Subcutaneous adipose tissue (tissue), 4 donors: ENCODE results near the gene KBTBD12. TPM values are rescaled to one million over a fixed set of nuclear protein-coding genes. Genes with fewer than 3 reads are reported as not detected.

ENCODE experiments used
- total RNA-seq, 4 donors: library from RNA; depleted of rRNA; stranded (reverse); fragments of >200 nt; gene quantifications; one replicate each; pipeline ENCODE4 v1.1.0, GENCODE V29; 2016
- TF ChIP-seq, protein P1 (sequence below): fragments of 450-650 bp; IDR thresholded peaks from one replicate; pipeline ENCODE4 v1.5.1; 2016; ENCODE audit warnings: low read depth, mild to moderate bottlenecking, control low read depth, antibody characterized with exemption, moderate library complexity

Gene KBTBD12
- total RNA-seq, 4 donors from 2014 or later = 0.68 to 1.5 TPM; not detected in 2

DNA sequence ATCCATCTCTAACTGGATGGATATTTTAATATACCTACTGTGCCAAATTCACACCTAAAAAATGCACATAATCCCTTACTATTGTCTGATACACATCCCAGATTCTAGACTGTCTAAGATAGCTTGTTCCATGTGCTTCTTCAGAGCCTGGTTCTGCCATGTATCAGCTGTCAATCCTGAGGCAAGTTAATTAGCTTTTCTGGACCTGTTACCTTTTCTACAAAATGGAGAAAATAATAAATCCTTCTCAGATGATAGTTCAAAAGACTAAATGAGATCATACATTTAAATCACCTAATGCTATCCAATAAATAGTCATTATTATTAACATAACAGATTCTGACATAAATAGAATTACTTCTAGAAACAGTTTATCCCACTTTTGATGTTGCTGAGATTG lies 66.1 kb downstream of the KBTBD12 start:
- TF ChIP-seq, protein P1, sequence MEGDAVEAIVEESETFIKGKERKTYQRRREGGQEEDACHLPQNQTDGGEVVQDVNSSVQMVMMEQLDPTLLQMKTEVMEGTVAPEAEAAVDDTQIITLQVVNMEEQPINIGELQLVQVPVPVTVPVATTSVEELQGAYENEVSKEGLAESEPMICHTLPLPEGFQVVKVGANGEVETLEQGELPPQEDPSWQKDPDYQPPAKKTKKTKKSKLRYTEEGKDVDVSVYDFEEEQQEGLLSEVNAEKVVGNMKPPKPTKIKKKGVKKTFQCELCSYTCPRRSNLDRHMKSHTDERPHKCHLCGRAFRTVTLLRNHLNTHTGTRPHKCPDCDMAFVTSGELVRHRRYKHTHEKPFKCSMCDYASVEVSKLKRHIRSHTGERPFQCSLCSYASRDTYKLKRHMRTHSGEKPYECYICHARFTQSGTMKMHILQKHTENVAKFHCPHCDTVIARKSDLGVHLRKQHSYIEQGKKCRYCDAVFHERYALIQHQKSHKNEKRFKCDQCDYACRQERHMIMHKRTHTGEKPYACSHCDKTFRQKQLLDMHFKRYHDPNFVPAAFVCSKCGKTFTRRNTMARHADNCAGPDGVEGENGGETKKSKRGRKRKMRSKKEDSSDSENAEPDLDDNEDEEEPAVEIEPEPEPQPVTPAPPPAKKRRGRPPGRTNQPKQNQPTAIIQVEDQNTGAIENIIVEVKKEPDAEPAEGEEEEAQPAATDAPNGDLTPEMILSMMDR = no peak

DNA sequence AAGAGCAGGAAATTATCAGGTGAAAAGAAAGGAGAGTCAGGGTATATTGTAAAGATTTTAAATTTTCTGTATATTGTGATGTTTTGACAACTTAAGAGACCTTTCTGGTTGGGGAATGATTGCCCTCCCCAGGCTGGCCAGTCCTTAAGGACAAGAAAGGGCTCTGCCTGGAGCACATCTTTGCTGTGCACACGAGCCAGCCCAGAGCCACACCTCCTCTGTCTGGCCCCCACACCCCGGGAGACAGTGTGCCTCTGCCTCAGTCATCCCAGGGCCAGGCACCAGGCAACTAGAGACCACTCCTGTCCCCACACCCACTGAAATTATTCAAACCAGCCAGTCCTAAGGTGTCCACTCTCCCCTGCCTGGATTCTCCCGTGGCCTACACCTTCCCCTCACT lies 67.1 kb downstream of the KBTBD12 start:
- TF ChIP-seq, protein P1 = no peak

DNA sequence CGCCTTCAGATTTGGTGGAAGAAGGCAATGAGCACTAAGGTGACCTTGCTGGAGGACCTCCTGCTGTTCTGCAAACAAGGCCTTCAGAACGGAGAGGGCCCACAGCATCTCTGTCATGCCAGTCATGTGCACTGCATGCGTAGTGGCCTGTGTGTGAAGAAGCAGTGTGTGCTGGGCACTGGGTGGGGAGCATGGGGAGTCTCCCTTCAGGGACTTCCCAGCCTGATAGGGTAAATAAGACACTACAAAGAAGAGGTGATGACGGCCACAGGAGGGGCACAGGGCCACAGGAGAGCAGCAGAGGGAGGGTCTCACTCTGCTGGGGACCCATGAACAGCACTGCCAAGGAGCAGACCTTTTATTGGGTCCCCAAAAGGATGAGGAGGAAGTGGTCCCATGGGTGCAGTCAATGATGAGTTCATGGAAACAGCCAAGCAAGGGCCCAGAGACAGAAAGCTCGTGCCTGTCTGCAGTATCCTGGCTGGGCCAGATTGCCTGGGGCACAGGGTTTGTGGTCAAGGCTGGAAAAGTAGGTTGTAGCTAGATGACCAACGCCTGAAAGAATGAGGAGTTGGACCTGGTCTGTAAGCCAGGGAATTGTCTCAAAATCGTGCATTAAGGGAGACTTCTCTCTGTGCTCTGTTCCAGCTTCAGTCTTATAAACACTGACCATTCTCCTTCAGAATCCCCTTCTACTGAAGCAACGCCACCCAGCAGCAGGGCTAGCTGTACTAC lies 69.4 kb downstream of the KBTBD12 start:
- TF ChIP-seq, protein P1 = no peak

DNA sequence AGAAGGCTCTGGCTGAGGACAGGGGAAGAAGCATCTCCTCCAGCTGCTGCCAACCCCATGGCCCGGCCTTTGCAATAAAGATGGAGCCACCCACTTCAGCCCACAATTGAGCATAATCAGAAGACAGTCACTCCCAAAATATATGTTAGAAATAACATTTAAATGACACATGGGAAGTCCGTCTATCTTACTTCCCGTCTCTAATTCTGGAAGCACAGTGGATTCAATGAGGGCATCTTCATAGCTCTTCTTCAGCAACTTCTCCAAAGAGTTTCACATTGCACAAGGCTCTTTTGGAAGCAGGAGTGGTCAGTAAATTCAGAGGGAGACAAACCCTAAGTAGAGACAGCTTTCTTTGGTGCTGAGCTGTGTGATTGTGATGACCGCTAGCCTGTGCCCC lies 70.2 kb downstream of the KBTBD12 start:
- TF ChIP-seq, protein P1 = no peak

DNA sequence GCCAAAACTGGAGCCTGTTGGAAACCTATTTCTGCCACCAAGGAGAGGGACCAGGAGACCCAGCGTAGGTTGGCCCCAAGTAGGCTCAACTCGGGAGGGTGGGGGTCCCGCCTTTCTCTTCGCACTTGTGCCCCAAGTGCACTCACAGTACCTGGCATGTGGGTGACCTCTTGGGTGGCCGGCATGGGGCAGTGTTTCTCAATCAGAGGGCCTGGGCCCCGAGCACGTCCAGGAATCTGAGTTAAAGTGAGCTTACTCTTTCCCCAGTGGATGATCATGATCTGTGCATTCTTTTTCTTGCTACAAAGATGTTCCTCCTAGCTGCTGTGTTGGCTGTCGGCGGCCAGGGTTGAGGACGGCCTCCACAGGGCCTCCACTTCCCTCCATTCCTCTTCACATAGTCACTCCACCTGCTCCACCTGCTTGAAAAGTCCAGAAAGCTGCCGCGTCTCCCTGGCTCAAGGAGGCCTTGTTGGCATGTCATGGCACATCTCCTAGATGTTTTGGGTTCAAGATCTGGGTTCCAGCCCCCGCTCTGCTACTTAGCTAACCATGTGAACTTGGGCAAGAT lies 70.7 kb downstream of the KBTBD12 start:
- TF ChIP-seq, protein P1 = no peak

DNA sequence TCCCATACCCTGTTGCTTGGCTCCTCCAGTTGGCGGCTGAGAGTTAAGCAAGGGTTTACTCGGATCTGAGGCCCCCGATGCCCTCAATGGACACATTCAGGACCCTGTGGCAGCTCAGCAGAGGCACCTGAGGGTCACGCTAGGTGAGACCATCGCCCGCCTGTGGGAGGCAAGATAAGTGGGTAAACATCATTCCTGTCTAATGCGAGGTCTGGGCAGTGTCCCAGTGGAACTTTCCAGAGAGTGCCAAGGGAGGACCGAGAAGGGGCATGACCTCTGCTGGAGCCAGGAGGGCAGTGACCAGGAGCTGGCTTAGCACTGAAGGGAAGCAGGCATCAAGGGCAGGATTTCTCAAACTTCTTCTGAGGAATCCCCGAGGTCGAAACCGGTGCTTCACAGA lies 71.8 kb downstream of the KBTBD12 start:
- TF ChIP-seq, protein P1 = no peak

DNA sequence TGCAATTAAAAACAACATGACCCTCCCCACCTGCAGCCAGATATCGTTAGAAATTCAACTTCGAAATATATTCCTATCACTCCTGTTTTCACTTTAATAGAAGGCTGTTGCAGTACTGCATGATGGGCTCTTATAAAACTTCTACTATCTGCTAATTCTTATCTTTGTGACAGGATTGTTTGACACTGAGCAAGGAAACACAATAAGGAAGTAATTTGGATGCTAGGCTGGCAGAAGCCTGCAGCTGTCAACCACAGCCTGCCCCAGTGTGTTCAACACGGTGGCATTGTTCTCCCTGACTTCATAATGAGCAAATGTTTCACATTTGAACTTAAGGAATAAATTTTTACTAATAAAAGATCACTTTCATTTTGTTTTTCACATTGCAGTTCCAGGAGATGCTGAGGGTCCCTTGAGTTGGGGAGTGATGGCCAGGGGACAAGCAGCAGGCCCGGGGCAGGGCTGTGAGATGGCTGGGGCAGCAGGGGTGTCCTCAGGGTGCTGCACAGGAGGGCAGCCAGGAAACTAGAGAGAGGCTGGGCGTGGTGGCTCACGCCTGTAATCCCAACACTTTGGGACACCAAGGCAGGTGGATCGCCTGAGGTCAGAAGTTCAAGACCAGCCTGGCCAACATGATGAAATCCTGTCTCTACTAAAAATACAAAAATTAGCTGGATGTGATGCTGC lies 72.4 kb downstream of the KBTBD12 start:
- TF ChIP-seq, protein P1 = no peak
